PC-3 (cell line): ENCODE results near the gene AGL. TPM values are rescaled to one million over a fixed set of nuclear protein-coding genes. Genes with fewer than 3 reads are reported as not detected.

Experiments used
- ATAC-seq: fragments of 200-7000 bp; cut with Tn5 transposase; 2 replicates; pipeline ENCODE4 v1.9.1; 2020; ENCODE audit warnings: mild to moderate bottlenecking, moderate library complexity
- BruUV-seq: library from RNA; stranded (reverse); fragments of 400-500 nt; replicated peaks from 2 replicates; lab custom pipeline; 2021; lab: Mats Ljungman, UMichigan
- CTCF ChIA-PET: fragments of 300-600 bp; sonication (Branson Sonifier 250); formaldehyde crosslinking; loops from one replicate; lab custom pipeline; 2022; ENCODE audit warnings: antibody characterized with exemption; lab: Charles Lee
- POLR2A ChIA-PET: fragments of 300-600 bp; sonication (Branson Sonifier 250); formaldehyde crosslinking; loops from one replicate; lab custom pipeline; 2022; ENCODE audit warnings: antibody characterized with exemption; ENCODE audit not compliant: unreplicated experiment; lab: Charles Lee
- DNase-seq: peaks from one replicate; pipeline ENCODE4 v3.0.0-alpha.2; 2015
- H2AFZ ChIP-seq: fragments of 300-600 bp; sonication (generic); 2 replicates; pipeline ENCODE4 v1.6.0; 2016; ENCODE audit warnings: antibody characterized with exemption, low read length
- H3F3A ChIP-seq: fragments of 300-600 bp; sonication (generic); one replicate; pipeline ENCODE4 v1.6.0; 2017; ENCODE audit warnings: antibody characterized with exemption, low read length, control low read depth, mild to moderate bottlenecking; ENCODE audit not compliant: unreplicated experiment
- H3K27ac ChIP-seq: fragments of 300-600 bp; sonication (generic); 2 replicates; pipeline ENCODE4 v1.5.1; 2016; ENCODE audit warnings: mild to moderate bottlenecking, low read length
- H3K27me3 ChIP-seq: fragments of 300-600 bp; sonication (generic); 2 replicates; pipeline ENCODE4 v1.6.1; 2016; ENCODE audit warnings: low read length, mixed read lengths
- H3K36me3 ChIP-seq: fragments of 300-600 bp; sonication (generic); 2 replicates; pipeline ENCODE4 v1.6.1; 2016; ENCODE audit warnings: low read depth, mixed run types, low read length, mixed read lengths
- H3K4me1 ChIP-seq: fragments of 300-600 bp; sonication (generic); 2 replicates; pipeline ENCODE4 v1.5.1; 2016; ENCODE audit warnings: low read length; ENCODE audit not compliant: insufficient read depth
- H3K4me2 ChIP-seq: fragments of 300-600 bp; sonication (generic); 2 replicates; pipeline ENCODE4 v1.6.0; 2016; ENCODE audit warnings: low read length
- H3K4me3 ChIP-seq: fragments of 300-600 bp; sonication (generic); 2 replicates; pipeline ENCODE4 v1.5.1; 2016; ENCODE audit warnings: mild to moderate bottlenecking, low read length, mixed read lengths
- H3K79me2 ChIP-seq: fragments of 300-600 bp; sonication (generic); 2 replicates; pipeline ENCODE4 v1.6.1; 2017; ENCODE audit warnings: low read length, mixed read lengths
- H3K9ac ChIP-seq: fragments of 300-600 bp; sonication (generic); 2 replicates; pipeline ENCODE4 v1.6.0; 2016; ENCODE audit warnings: mild to moderate bottlenecking, low read length
- H3K9me2 ChIP-seq: fragments of 300-600 bp; sonication (generic); replicated peaks from 2 replicates; pipeline ENCODE4 v1.6.1; 2016; ENCODE audit warnings: mixed run types, low read length, mixed read lengths
- H3K9me3 ChIP-seq: fragments of 300-600 bp; sonication (generic); 2 replicates; pipeline ENCODE4 v1.6.1; 2016; ENCODE audit warnings: low read length, mixed read lengths
- H4K20me1 ChIP-seq: fragments of 300-600 bp; sonication (generic); 2 replicates; pipeline ENCODE4 v1.6.1; 2016; ENCODE audit warnings: low read length, mixed read lengths
- CTCF ChIP-seq: fragments of 300-600 bp; sonication (generic); conservative IDR thresholded peaks from 2 replicates; pipeline ENCODE4 v1.5.1; 2017; ENCODE audit warnings: antibody characterized with exemption, low read depth, mild to moderate bottlenecking, low read length
- EZH2 ChIP-seq: fragments of 300-600 bp; sonication (generic); IDR thresholded peaks from one replicate; pipeline ENCODE4 v1.6.1; 2017; ENCODE audit warnings: antibody characterized with exemption, mild to moderate bottlenecking, low read length; ENCODE audit not compliant: unreplicated experiment
- EZH2phosphoT487 ChIP-seq: fragments of 300-600 bp; sonication (generic); IDR thresholded peaks from 2 replicates; pipeline ENCODE4 v1.6.1; 2018; ENCODE audit warnings: mild to moderate bottlenecking, antibody characterized with exemption, low read length, borderline replicate concordance
- intact Hi-C: fragments of 100-400 bp; cut with micrococcal nuclease; formaldehyde crosslinking; loops from 2 replicates; pipeline ENCODE4 v1.9.0; 2023
- total RNA-seq: library from RNA; depleted of rRNA; stranded (reverse); fragments of >200 nt; gene quantifications from 2 replicates; pipeline ENCODE4 v1.2.3, GENCODE V29; 2014

Gene AGL
- total RNA-seq, 1 experiment from 2014 or later, result 8.7 TPM

GRCh38 chr1:99806882-99807281 lies 43.3 kb upstream of the AGL start:
- Histone ChIP-seq H3K36me3 (no peaks in the 10 kb centered on the region), H4K20me1 (no peaks in the 10 kb centered on the region), H2AFZ (no peak overlapping the region), H3K9ac (no peak overlapping the region), H3K9me3 (no peaks in the 10 kb centered on the region), H3K27ac (no peak overlapping the region), H3K79me2 (no peaks in the 10 kb centered on the region), H3K27me3 (peaks cover 27% of the 10 kb centered on the region), H3K4me2 (no peak overlapping the region), H3K4me3 (no peak overlapping the region), H3K4me1 (peaks cover 10% of the 10 kb centered on the region; the same call in 1 of the 2 replicates), H3K9me2 (no peaks in the 10 kb centered on the region), H3F3A (no peaks in the 10 kb centered on the region)
- DNase-seq (no peak), ATAC-seq (no peak)
- CTCF ChIA-PET, result no interaction called here
- no peak for TF ChIP-seq EZH2phosphoT487
- TF ChIP-seq CTCF, result no peak
- TF ChIP-seq EZH2, result no peak
- intact Hi-C loops, result loop anchor here (5.0 kb wide), 2 partner anchors 325 to 1060 kb away; partner anchors contain the start of genes SASS6 and TRMT13
- BruUV-seq, result no TSS peak
- POLR2A ChIA-PET, result interaction anchor here (0.6 kb wide), 1 partner anchor 652 kb away, joined by 4 read pairs; no protein-coding TSS in a partner anchor

GRCh38 chr1:99808391-99809115 lies 41.6 kb upstream of the AGL start:
- Histone ChIP-seq H3K27me3 (peaks cover 24% of the 10 kb centered on the region), H2AFZ (peak overlapping the region; percentile 89), H3K9ac (no peak overlapping the region), H3K36me3 (no peaks in the 10 kb centered on the region), H3K79me2 (no peaks in the 10 kb centered on the region), H3K4me2 (peak overlapping the region; percentile 71), H3K4me3 (peak overlapping the region; percentile 46), H3K9me2 (no peaks in the 10 kb centered on the region), H3F3A (no peaks in the 10 kb centered on the region), H3K27ac (no peak overlapping the region), H3K4me1 (peaks cover 10% of the 10 kb centered on the region; the same call in 1 of the 2 replicates), H4K20me1 (no peaks in the 10 kb centered on the region), H3K9me3 (no peaks in the 10 kb centered on the region)
- no TSS peak for BruUV-seq
- intact Hi-C loops, result loop anchor here (1.0 to 5.0 kb wide), 4 partner anchors 226 to 1059 kb away; partner anchors contain the start of genes SASS6 and TRMT13
- DNase-seq (peak; percentile 93), ATAC-seq (peak; percentile 91)
- ChIA-PET CTCF (no interaction called here), POLR2A (no interaction called here)
- TF ChIP-seq EZH2, result no peak
- TF ChIP-seq CTCF, result peak; percentile 76

GRCh38 chr1:99811075-99811474 lies 39.1 kb upstream of the AGL start:
- ChIA-PET POLR2A (no interaction called here), CTCF (no interaction called here)
- Histone ChIP-seq H3K27ac (no peak overlapping the region), H3K4me1 (peaks cover 10% of the 10 kb centered on the region; the same call in 1 of the 2 replicates), H4K20me1 (no peaks in the 10 kb centered on the region), H2AFZ (no peak overlapping the region), H3K9me2 (no peaks in the 10 kb centered on the region), H3K4me2 (no peak overlapping the region), H3K9me3 (no peaks in the 10 kb centered on the region), H3K79me2 (no peaks in the 10 kb centered on the region), H3K4me3 (no peak overlapping the region), H3K36me3 (no peaks in the 10 kb centered on the region), H3K27me3 (no peaks in the 10 kb centered on the region), H3K9ac (no peak overlapping the region), H3F3A (no peaks in the 10 kb centered on the region)
- DNase-seq, result no peak
- intact Hi-C loops, result no loop called here
- no peak for ATAC-seq
- no peak for TF ChIP-seq CTCF
- TF ChIP-seq EZH2phosphoT487, result no peak
- TF ChIP-seq EZH2, result no peak
- BruUV-seq, result no TSS peak
